Trophoblast cell (in vitro differentiated cells and primary cell): ENCODE results near the gene PRLR.

Experiments used
- DNase-seq, 2 donors: peaks; one replicate each; pipeline ENCODE4 v3.0.0-alpha.2; 2016
- H2AFZ ChIP-seq: 2 replicates; pipeline ENCODE4 v1.6.1; 2013; ENCODE audit warnings: low read length, moderate library complexity, mild to moderate bottlenecking; ENCODE audit not compliant: insufficient read depth, poor library complexity
- H2AK5ac ChIP-seq: 2 replicates; pipeline ENCODE4 v1.6.1; 2013; ENCODE audit warnings: mild to moderate bottlenecking, low read length
- H2BK120ac ChIP-seq: 2 replicates; pipeline ENCODE4 v1.6.1; 2013; ENCODE audit warnings: low read length, mild to moderate bottlenecking, moderate library complexity; ENCODE audit not compliant: insufficient read depth, poor library complexity
- H2BK12ac ChIP-seq: 2 replicates; pipeline ENCODE4 v1.6.1; 2013; ENCODE audit warnings: mild to moderate bottlenecking, low read length, moderate library complexity
- H2BK5ac ChIP-seq: 2 replicates; pipeline ENCODE4 v1.6.1; 2013; ENCODE audit warnings: low read length, low read depth, moderate library complexity, mild to moderate bottlenecking; ENCODE audit not compliant: poor library complexity
- H3K14ac ChIP-seq: 2 replicates; pipeline ENCODE4 v1.6.1; 2013; ENCODE audit warnings: mild to moderate bottlenecking, low read length
- H3K18ac ChIP-seq: 2 replicates; pipeline ENCODE4 v1.6.1; 2013; ENCODE audit warnings: mild to moderate bottlenecking, low read length
- H3K23ac ChIP-seq: 2 replicates; pipeline ENCODE4 v1.6.1; 2013; ENCODE audit warnings: low read length
- H3K27ac ChIP-seq: 2 replicates; pipeline ENCODE4 v1.5.1; 2013; ENCODE audit warnings: low read depth, mild to moderate bottlenecking, inconsistent platforms, low read length, moderate library complexity
- H3K27me3 ChIP-seq: 2 replicates; pipeline ENCODE4 v1.6.1; 2013; ENCODE audit warnings: inconsistent platforms, mild to moderate bottlenecking, low read length, moderate library complexity; ENCODE audit not compliant: insufficient read depth
- H3K36me3 ChIP-seq, 2 experiments: 1 replicate in 1 of 2; 2 replicates in 1 of 2; pipeline ENCODE4 v1.6.1; 2013; ENCODE audit warnings: low read length in 2 of 2, mild to moderate bottlenecking in 2 of 2, moderate library complexity in 1 of 2; ENCODE audit not compliant: insufficient read depth in 2 of 2, control insufficient read depth in 1 of 2
- H3K4ac ChIP-seq: 2 replicates; pipeline ENCODE4 v1.6.1; 2013; ENCODE audit warnings: low read depth, mild to moderate bottlenecking, low read length, moderate library complexity
- H3K4me1 ChIP-seq, 2 experiments: 1 replicate in 1 of 2; 2 replicates in 1 of 2; pipeline ENCODE4 v1.6.1; 2013; ENCODE audit warnings: low read length in 2 of 2, mild to moderate bottlenecking in 2 of 2, moderate library complexity in 1 of 2; ENCODE audit not compliant: insufficient read depth in 2 of 2, control insufficient read depth in 1 of 2
- H3K4me2 ChIP-seq: 2 replicates; pipeline ENCODE4 v1.6.1; 2013; ENCODE audit warnings: inconsistent platforms, mild to moderate bottlenecking, low read length, moderate library complexity
- H3K4me3 ChIP-seq: 2 replicates; pipeline ENCODE4 v1.5.1; 2013; ENCODE audit warnings: mild to moderate bottlenecking, low read depth, low read length, inconsistent platforms
- H3K79me1 ChIP-seq: one replicate; pipeline ENCODE4 v1.6.1; 2013; ENCODE audit warnings: low read length
- H3K79me2 ChIP-seq: 2 replicates; pipeline ENCODE4 v1.6.1; 2013; ENCODE audit warnings: low read length, mild to moderate bottlenecking; ENCODE audit not compliant: control insufficient read depth, insufficient read depth, poor library complexity
- H3K9ac ChIP-seq: 2 replicates; pipeline ENCODE4 v1.6.1; 2013; ENCODE audit warnings: mild to moderate bottlenecking, low read length
- H3K9me3 ChIP-seq: 2 replicates; pipeline ENCODE4 v1.6.1; 2013; ENCODE audit warnings: low read depth, mild to moderate bottlenecking, control low read depth, inconsistent platforms, low read length; ENCODE audit not compliant: insufficient read depth
- H4K12ac ChIP-seq: 2 replicates; pipeline ENCODE4 v1.6.1; 2013; ENCODE audit warnings: low read depth, mild to moderate bottlenecking, low read length, moderate library complexity
- H4K8ac ChIP-seq: 2 replicates; pipeline ENCODE4 v1.6.1; 2013; ENCODE audit warnings: low read depth, mild to moderate bottlenecking, low read length, moderate library complexity
- H4K91ac ChIP-seq: one replicate; pipeline ENCODE4 v1.6.1; 2013; ENCODE audit warnings: low read depth, mild to moderate bottlenecking, low read length, moderate library complexity
- WGBS: extraction: QIAGEN DNeasy Blood & Tissue Kit; methylation state at CpG from one replicate; pipeline ENCODE4 v1.1.7; 2013; ENCODE audit warnings: missing lambda C conversion rate; ENCODE audit not compliant: insufficient read length, insufficient coverage; ENCODE audit errors: extremely low coverage; 5-methylcytosine and 5-hydroxymethylcytosine counted together

Gene PRLR

DNA sequence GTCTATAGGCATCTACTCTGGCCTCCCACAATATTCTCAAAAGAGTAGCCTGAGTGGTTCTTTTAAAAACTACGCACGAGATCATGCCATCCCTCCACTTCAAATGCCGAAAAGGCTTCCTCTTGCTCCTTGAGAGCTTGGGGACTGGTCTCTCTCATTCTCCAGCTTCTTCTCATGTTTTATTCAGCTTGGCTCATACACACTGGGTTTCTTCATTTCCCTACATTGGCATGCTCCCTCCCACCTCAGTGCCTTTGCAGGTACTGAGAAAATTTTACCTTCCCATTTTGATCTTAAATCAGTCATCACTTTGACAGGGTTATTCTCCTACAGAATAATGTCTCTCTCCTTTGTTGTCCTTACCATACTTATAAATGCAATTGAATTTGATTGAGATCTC, 20.4 kb downstream of the PRLR start:
- Histone ChIP-seq H2AFZ (no peak overlapping the region), H3K18ac (no peak overlapping the region), H3K4ac (no peak overlapping the region), H2BK12ac (no peak overlapping the region), H3K27ac (no peak overlapping the region), H3K4me2 (no peak overlapping the region), H3K9me3 (no peaks in the 10 kb centered on the region), H3K4me1 (peaks cover 6 to 10% of the 10 kb centered on the region in 2 experiments), H3K14ac (no peak overlapping the region), H4K12ac (no peak overlapping the region), H3K9ac (no peak overlapping the region), H2BK5ac (no peak overlapping the region), H2AK5ac (peak overlapping the region; percentile 37), H3K4me3 (no peak overlapping the region), H3K27me3 (no peaks in the 10 kb centered on the region), H3K79me2 (no peaks in the 10 kb centered on the region), H3K23ac (no peak overlapping the region), H4K91ac (no peak overlapping the region), H3K79me1 (peaks cover 10% of the 10 kb centered on the region), H3K36me3 (no peaks in the 10 kb centered on the region), H2BK120ac (peak overlapping the region; percentile 43), H4K8ac (no peak overlapping the region)
- no peak for DNase-seq
- no CpG with 5 or more reads among the region's 3 CpGs for WGBS

GRCh38 chr5:35205606-35206005, 24.7 kb downstream of the PRLR start:
- no peak overlapping the region for H3K18ac ChIP-seq
- WGBS, result no CpG with 5 or more reads among the region's 1 CpG
- H3K23ac ChIP-seq, result no peak overlapping the region

GRCh38 chr5:35205186-35205585, 25.1 kb downstream of the PRLR start:
- Histone ChIP-seq H3K4me2 (no peak overlapping the region), H4K8ac (no peak overlapping the region), H2AK5ac (no peak overlapping the region), H4K91ac (no peak overlapping the region), H3K79me1 (peaks cover 6% of the 10 kb centered on the region), H3K18ac (no peak overlapping the region), H3K4ac (no peak overlapping the region), H3K27me3 (no peaks in the 10 kb centered on the region), H2BK120ac (no peak overlapping the region), H2AFZ (no peak overlapping the region), H3K9me3 (no peaks in the 10 kb centered on the region), H2BK12ac (no peak overlapping the region), H3K36me3 (no peaks in the 10 kb centered on the region), H3K14ac (no peak overlapping the region), H3K9ac (no peak overlapping the region), H3K23ac (no peak overlapping the region), H3K79me2 (no peaks in the 10 kb centered on the region), H3K4me1 (peaks cover 0 to 4% of the 10 kb centered on the region in 2 experiments), H2BK5ac (no peak overlapping the region), H3K27ac (peak overlapping the region; percentile 26), H3K4me3 (no peak overlapping the region), H4K12ac (no peak overlapping the region)
- no peak for DNase-seq
- WGBS, result no CpG with 5 or more reads among the region's 2 CpGs

More at GRCh38 chr5:35205606-35206005, 24.7 kb downstream of the PRLR start:
- H2AK5ac ChIP-seq, result no peak overlapping the region
- no peaks in the 10 kb centered on the region for H3K9me3 ChIP-seq
- peaks cover 0 to 4% of the 10 kb centered on the region in 2 experiments for H3K4me1 ChIP-seq
- no peaks in the 10 kb centered on the region for H3K27me3 ChIP-seq
- H3K36me3 ChIP-seq, result no peaks in the 10 kb centered on the region
- no peak overlapping the region for H3K4ac ChIP-seq
- peak; percentile 74 to 86 for DNase-seq
- no peak overlapping the region for H3K14ac ChIP-seq
- H4K8ac ChIP-seq, result no peak overlapping the region
- H4K91ac ChIP-seq, result no peak overlapping the region
- no peak overlapping the region for H2AFZ ChIP-seq
- H3K9ac ChIP-seq, result no peak overlapping the region
- peaks cover 6% of the 10 kb centered on the region for H3K79me1 ChIP-seq
- no peak overlapping the region for H2BK120ac ChIP-seq
- peak overlapping the region; percentile 26 for H3K27ac ChIP-seq
- H2BK5ac ChIP-seq, result no peak overlapping the region
- H2BK12ac ChIP-seq, result no peak overlapping the region
- no peak overlapping the region for H4K12ac ChIP-seq
- no peaks in the 10 kb centered on the region for H3K79me2 ChIP-seq
- no peak overlapping the region for H3K4me3 ChIP-seq
- no peak overlapping the region for H3K4me2 ChIP-seq

DNA sequence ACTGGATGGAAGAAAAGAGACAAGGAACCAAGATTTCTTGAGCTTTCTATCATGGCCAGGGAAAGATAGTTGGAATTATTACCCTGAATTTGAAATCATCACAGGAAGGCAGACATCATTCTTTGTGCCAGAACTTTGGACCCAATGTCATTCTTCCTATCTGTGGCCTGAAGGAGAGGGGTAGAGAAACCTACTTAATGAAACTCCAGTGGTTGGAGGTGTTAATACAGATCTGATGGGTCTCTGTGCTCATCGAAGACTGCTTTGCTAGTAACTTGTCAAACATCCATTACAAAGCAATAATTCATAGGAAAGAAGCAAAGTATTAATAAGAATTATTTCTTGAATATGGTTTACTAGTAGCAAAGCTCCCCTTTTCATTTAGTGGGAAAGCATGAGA, 26.9 kb downstream of the PRLR start:
- H4K91ac ChIP-seq, result no peak overlapping the region
- peaks cover 0 to 9% of the 10 kb centered on the region in 2 experiments for H3K4me1 ChIP-seq
- H3K9ac ChIP-seq, result no peak overlapping the region
- H2AFZ ChIP-seq, result no peak overlapping the region
- H3K9me3 ChIP-seq, result no peaks in the 10 kb centered on the region
- H3K4ac ChIP-seq, result no peak overlapping the region
- H3K36me3 ChIP-seq, result no peaks in the 10 kb centered on the region
- H3K18ac ChIP-seq, result no peak overlapping the region
- no peak overlapping the region for H4K8ac ChIP-seq
- H3K4me3 ChIP-seq, result no peak overlapping the region
- no CpG with 5 or more reads among the region's 1 CpG for WGBS
- H3K79me2 ChIP-seq, result peaks cover 1% of the 10 kb centered on the region
- no peak overlapping the region for H3K23ac ChIP-seq
- H2BK120ac ChIP-seq, result no peak overlapping the region
- H2BK12ac ChIP-seq, result no peak overlapping the region
- H2AK5ac ChIP-seq, result no peak overlapping the region
- no peaks in the 10 kb centered on the region for H3K27me3 ChIP-seq
- no peak for DNase-seq
- H3K4me2 ChIP-seq, result no peak overlapping the region
- H3K27ac ChIP-seq, result peak overlapping the region; percentile 42
- peaks cover 4% of the 10 kb centered on the region for H3K79me1 ChIP-seq
- no peak overlapping the region for H4K12ac ChIP-seq
- no peak overlapping the region for H2BK5ac ChIP-seq
- no peak overlapping the region for H3K14ac ChIP-seq
